BE2C (cell line): Measurements from ENCODE around the gene TAOK2.

Source experiments
- DNase-seq: peaks from one replicate; pipeline ENCODE4 v3.0.0-alpha.2; 2020
- H3K27me3 ChIP-seq: fragments of 250-450 bp; sonication (Bioruptor Pico); 2 replicates; pipeline ENCODE4 v1.5.1; 2020; ENCODE audit warnings: mild to moderate bottlenecking
- H3K36me3 ChIP-seq: fragments of 250-450 bp; sonication (Bioruptor Pico); 2 replicates; pipeline ENCODE4 v1.5.1; 2020; ENCODE audit warnings: mild to moderate bottlenecking
- H3K4me1 ChIP-seq: fragments of 250-450 bp; sonication (Bioruptor Pico); 2 replicates; pipeline ENCODE4 v1.5.1; 2020
- H3K4me3 ChIP-seq: 2 replicates; pipeline ENCODE4 v1.5.1; 2011; ENCODE audit warnings: low read depth, low read length
- H3K9me3 ChIP-seq: fragments of 250-450 bp; sonication (Bioruptor Pico); 2 replicates; pipeline ENCODE4 v1.5.1; 2020
- CTCF ChIP-seq: IDR thresholded peaks from 2 replicates; pipeline ENCODE4 v1.5.1; 2012; ENCODE audit warnings: mild to moderate bottlenecking, low read depth, low read length

TAOK2 gene

GRCh38 chr16:29996766-29997250 lies 23.1 kb downstream of the TAOK2 start:
- Histone ChIP-seq H3K4me1 (no peaks in the 10 kb centered on the region), H3K36me3 (peaks cover 19% of the 10 kb centered on the region), H3K9me3 (no peaks in the 10 kb centered on the region), H3K4me3 (peak overlapping the region; percentile 94), H3K27me3 (no peaks in the 10 kb centered on the region)
- DNase-seq: no peak
- TF ChIP-seq CTCF: no peak

- Histone ChIP-seq H3K36me3 (peaks cover 4% of the 10 kb centered on the region; the same call in 1 of the 2 replicates), H3K9me3 (no peaks in the 10 kb centered on the region), H3K27me3 (no peaks in the 10 kb centered on the region), H3K4me1 (no peaks in the 10 kb centered on the region; the same call in 1 of the 2 replicates), H3K4me3 (no peak overlapping the region)
- DNase-seq: no peak
- no peak for TF ChIP-seq CTCF
These were observed 25.9 kb downstream of the TAOK2 start for GRCh38 chr16:29999605-30000004.

GRCh38 chr16:30000735-30001631 lies 27.3 kb downstream of the TAOK2 start:
- TF ChIP-seq CTCF: no peak
- H3K27me3 ChIP-seq: no peaks in the 10 kb centered on the region
- H3K4me1 ChIP-seq: peaks cover 3% of the 10 kb centered on the region; the same call in 1 of the 2 replicates
- H3K4me3 ChIP-seq: no peak overlapping the region
- H3K36me3 ChIP-seq: peaks cover 4% of the 10 kb centered on the region; the same call in 1 of the 2 replicates
- H3K9me3 ChIP-seq: no peaks in the 10 kb centered on the region
- no peak for DNase-seq

DNA sequence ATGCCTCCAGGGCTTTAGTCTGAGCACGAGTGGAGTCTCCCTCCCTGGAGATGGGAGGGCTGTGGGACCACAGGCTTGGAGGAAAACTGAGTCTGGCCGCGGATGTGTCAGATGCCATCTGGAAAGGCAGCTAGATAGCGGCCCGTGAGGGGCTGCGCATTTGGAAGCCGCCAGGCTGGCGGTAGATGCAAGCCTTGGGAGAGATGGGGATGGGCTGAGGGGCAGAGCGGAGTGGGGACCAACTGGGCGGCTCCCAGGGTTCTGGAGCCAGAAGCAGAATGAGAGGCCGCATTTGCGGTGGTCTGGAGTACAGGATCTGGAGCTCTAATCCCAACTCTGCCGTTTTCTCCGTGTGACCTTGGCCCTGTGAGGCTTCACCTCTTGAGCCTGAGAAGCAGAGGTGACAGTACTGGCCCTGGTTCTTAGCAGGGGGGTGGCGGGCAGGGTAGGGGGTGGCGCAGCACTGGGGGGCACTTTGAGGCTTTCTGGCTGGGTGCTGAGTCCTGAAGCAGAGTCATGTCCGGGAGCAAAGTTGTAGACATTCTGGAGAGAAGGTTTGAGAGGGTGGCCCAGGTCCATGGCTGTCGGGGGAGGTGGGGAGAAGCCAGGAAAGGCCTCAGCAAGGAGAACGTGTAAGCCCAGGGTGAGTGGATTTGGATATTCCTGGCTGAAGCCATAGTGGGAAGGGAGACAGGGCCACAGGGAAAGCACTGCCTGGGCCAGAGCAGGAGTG lies 29.1 kb downstream of the TAOK2 start:
- no peaks in the 10 kb centered on the region for H3K9me3 ChIP-seq
- no peak for DNase-seq
- no peaks in the 10 kb centered on the region for H3K27me3 ChIP-seq
- H3K4me1 ChIP-seq: peaks cover 3% of the 10 kb centered on the region; the same call in 1 of the 2 replicates
- no peak for TF ChIP-seq CTCF
- peaks cover 4% of the 10 kb centered on the region; the same call in 1 of the 2 replicates for H3K36me3 ChIP-seq
- H3K4me3 ChIP-seq: no peak overlapping the region

DNA sequence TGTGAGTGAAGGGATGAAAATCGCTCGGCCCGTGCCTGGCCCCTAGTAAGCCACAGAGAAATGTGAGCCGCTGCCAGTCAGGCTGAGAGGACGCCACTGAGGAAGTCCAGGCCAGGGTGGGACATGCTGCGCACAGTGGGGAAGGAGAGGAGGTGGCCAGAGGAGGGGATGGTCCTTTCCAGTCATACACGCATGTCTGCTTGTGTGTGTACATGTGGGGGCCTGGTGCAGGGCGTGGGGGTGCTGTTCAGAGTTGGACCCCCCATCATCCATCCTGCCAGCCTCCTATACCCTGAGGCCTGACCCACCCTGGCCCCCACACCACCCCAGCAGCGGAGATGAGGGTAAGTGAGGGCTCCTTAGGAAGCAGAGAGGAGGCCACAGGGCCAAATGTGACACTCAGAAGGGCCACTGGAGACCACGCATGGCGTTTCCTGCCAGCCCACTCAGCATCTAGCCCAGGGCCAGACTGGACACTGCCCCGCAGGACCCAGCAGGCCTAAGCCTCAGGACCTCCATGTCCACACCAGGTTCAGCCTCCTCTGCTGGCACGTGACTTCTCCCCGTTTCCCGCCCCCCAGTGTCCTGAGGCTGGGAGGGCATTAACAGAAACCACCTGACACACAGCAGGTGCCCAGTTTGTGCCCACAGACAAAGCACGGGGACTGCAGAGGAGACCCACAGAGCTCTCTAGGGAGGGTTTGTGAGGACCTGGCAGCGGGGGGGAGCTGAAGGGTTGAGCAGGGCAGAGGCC lies 30.2 kb downstream of the TAOK2 start:
- no peak for TF ChIP-seq CTCF
- Histone ChIP-seq H3K4me1 (peaks cover 3% of the 10 kb centered on the region; the same call in 1 of the 2 replicates), H3K27me3 (no peaks in the 10 kb centered on the region), H3K36me3 (peaks cover 4% of the 10 kb centered on the region; the same call in 1 of the 2 replicates), H3K4me3 (no peak overlapping the region), H3K9me3 (no peaks in the 10 kb centered on the region)
- DNase-seq: peak; percentile 7
